ENCODE measurements around the gene SH2D7.

DNA sequence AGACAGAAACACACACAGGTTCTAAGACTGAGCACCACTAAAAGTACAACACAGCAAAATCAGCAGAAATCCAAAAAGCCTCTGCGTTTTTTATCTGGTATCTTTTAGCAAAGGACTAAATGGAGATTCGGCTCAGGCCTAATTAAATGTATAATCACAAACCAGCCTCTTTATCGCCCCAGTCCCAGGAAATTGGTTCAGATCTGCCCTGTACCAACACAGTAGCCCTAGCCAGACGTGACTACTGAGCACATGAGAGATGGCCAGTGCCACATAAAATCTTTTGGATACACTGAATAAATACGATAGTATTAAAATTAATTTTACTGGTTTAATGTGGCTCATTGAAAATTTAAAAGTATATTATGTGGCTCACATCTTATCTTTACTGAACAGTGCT is 34.6 kb upstream of the SH2D7 start:
- TF ChIP-seq CTCF (IDR thresholded peaks at IDR 0.05) = no peak
- TF ChIP-seq ZFX (IDR thresholded peaks at IDR 0.05; ENCODE audit: borderline replicate concordance) = no peak
